HG02870 (cell line): ENCODE data around the gene OR51T1.

Experiments
- ATAC-seq: cut with Tn5 transposase; IDR thresholded peaks from one replicate; pipeline ENCODE4 v1.9.1; 2021; ENCODE audit warnings: mild to moderate bottlenecking, moderate library complexity; ENCODE audit not compliant: unreplicated experiment

The OR51T1 gene

DNA sequence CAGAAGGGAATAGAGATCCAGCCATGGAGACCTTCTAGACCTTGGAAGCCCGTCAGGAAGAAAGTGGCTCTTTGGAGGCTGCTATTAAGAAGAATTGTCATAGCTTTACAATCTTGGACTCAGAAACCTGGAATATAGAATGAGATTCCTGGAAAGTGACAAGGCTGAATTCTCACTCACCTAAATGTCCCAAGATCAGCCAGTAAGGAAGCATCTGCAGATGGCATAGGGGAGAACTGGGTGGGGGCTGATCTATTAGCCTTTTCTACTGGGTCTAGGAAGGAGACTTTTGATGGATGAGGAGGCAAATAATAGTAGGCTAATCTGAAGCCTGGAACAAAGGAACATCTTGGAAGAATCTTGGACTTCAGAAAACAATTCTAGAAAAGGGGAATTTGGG, 42.5 kb downstream of the OR51T1 start, which contains the start of gene OR51G1:
TSS of gene OR51G1 (minus strand) at position 101 of the 400 bp plus-strand sequence. CDS start at position 101, 0 bp downstream.
- no peak for ATAC-seq

DNA sequence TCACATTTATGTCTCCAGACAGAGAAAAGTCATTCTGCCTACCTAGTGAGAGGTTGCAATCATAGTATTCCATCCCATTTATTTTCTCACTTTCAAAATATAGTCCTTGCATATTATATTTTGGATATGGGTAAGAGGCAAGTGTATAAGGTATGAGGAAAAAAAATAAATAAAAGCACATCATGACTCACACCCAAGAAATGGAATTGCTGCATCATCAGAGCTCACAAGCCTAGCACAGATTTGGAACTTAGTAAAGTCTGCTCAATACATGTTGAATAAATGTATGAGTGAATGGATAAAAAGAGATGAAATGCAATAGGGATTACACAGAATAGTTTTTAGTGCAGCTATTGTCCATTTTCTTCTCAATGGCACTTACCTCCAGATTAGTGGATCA, 44.9 kb downstream of the OR51T1 start:
- ATAC-seq: no peak
